ENCODE data around the gene HOXD12.

GRCh38 chr2:176124947-176125771 is 25.6 kb downstream of the HOXD12 start:
- TF ChIP-seq, protein P1, sequence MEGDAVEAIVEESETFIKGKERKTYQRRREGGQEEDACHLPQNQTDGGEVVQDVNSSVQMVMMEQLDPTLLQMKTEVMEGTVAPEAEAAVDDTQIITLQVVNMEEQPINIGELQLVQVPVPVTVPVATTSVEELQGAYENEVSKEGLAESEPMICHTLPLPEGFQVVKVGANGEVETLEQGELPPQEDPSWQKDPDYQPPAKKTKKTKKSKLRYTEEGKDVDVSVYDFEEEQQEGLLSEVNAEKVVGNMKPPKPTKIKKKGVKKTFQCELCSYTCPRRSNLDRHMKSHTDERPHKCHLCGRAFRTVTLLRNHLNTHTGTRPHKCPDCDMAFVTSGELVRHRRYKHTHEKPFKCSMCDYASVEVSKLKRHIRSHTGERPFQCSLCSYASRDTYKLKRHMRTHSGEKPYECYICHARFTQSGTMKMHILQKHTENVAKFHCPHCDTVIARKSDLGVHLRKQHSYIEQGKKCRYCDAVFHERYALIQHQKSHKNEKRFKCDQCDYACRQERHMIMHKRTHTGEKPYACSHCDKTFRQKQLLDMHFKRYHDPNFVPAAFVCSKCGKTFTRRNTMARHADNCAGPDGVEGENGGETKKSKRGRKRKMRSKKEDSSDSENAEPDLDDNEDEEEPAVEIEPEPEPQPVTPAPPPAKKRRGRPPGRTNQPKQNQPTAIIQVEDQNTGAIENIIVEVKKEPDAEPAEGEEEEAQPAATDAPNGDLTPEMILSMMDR (IDR thresholded peaks at IDR 0.05; ENCODE audit: low read length), result no peak
- TF ChIP-seq EZH2 (optimal IDR thresholded peaks at IDR 0.05; ENCODE audit: low read depth, low read length) (no peak), EZH2phosphoT487 (IDR thresholded peaks at IDR 0.05; ENCODE audit: low read length) (no peak)

Measured in MM.1S (cell line).